CD4-positive, alpha-beta T cell treated with Interferon alpha-2 for 1 hour (primary cell): Measurements from ENCODE around the gene SEC22A.

Experiments used
- DNase-seq, 2 donors: peaks; one replicate each; pipeline ENCODE4 v3.0.0-alpha.2; 2020 to 2022

The SEC22A gene

DNA sequence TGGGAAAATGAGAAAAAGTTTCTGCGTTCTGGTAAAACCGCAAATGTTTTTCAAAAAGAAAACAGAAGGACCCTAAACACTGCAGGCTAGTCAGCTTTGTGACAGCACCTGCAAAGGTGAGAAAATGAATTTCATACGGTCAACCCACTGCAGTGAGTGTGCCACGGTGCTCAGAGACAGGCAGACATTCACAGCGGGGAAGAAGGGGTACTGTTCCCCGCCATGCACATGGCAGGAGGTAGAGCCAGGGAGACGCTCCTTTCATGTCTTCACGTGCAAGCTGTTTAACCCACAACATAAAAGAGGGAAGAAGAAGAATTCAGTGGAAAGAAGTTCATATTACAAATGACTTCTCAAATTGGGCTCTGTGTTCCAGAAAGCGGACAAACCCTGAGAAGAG lies 109.5 kb downstream of the SEC22A start:
- no peak for DNase-seq

GRCh38 chr3:123312331-123313265 lies 110.9 kb downstream of the SEC22A start:
- no peak for DNase-seq

- no peak for DNase-seq
These were observed 112.1 kb downstream of the SEC22A start for GRCh38 chr3:123313889-123314288.

- no peak for DNase-seq
These were observed 112.9 kb downstream of the SEC22A start for GRCh38 chr3:123314359-123315270.

GRCh38 chr3:123315271-123315595 lies 113.5 kb downstream of the SEC22A start:
- no peak for DNase-seq

GRCh38 chr3:123317716-123318115 lies 116.0 kb downstream of the SEC22A start:
- DNase-seq: no peak

GRCh38 chr3:123318374-123318773 lies 116.6 kb downstream of the SEC22A start:
- DNase-seq: no peak

- no peak for DNase-seq
These were observed 118.0 kb downstream of the SEC22A start for GRCh38 chr3:123319760-123320159.

DNA sequence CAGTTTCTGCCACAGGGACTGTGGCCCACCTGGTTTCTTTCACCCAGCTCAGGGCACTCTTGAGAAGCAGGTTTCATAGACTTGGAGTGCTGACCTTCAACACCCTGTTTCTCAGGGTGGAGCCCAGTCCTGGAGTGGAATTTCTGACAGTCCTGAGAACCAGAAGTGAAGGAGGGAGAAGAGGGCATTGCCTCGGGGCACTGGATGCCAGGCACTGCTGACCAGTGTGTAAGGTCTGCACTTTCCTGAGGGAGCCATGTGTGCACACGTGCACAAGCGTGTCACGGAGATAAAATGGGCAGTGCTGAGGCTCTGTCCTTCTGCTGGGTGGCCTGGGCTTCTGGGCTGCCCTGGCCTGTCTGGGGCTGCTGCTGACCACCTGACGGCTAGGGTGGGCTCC lies 118.5 kb downstream of the SEC22A start:
- DNase-seq: no peak

GRCh38 chr3:123321806-123322205 lies 120.1 kb downstream of the SEC22A start:
- no peak for DNase-seq

DNA sequence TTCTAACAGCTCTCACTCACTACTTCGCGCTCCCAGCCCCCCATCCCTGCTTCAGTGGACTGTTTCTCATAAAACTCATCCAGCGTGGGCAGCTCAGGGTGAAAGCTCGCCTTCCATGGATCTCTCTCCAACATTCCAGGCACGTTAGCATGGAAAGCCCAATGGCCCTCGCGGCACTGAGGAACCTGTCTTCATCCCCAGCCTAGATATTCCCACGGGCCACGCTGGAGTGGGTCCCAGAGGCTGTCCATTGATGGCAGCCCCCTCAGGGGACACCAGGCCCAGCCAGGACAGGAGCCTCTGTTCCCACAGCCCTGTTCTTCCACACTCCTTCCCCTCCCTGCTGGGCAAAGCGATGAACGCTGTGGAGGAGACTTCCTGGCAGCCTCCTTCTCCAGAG lies 121.1 kb downstream of the SEC22A start:
- DNase-seq: no peak
